Glutamatergic neuron (in vitro differentiated cells): Measurements from ENCODE around the gene CPNE1. TPM values are rescaled to one million over a fixed set of nuclear protein-coding genes. Genes with fewer than 3 reads are reported as not detected.

Experiments
- DNase-seq: peaks from one replicate; pipeline ENCODE4 v3.0.0; 2022
- H3K27ac Mint-ChIP-seq: one replicate; pipeline ENCODE4 v1.8.0; 2020; ENCODE audit warnings: mild to moderate bottlenecking, mixed read lengths, inconsistent platforms; ENCODE audit not compliant: unreplicated experiment
- H3K27me3 Mint-ChIP-seq: one replicate; pipeline ENCODE4 v1.8.0; 2020; ENCODE audit warnings: mild to moderate bottlenecking, moderate library complexity, mixed read lengths, inconsistent platforms; ENCODE audit not compliant: unreplicated experiment
- H3K36me3 Mint-ChIP-seq: one replicate; pipeline ENCODE4 v1.8.0; 2020; ENCODE audit warnings: mild to moderate bottlenecking, mixed read lengths, inconsistent platforms; ENCODE audit not compliant: unreplicated experiment
- H3K4me1 Mint-ChIP-seq: one replicate; pipeline ENCODE4 v1.8.0; 2020; ENCODE audit warnings: mild to moderate bottlenecking, low read depth, mixed read lengths, inconsistent platforms; ENCODE audit not compliant: unreplicated experiment
- H3K4me3 Mint-ChIP-seq: one replicate; pipeline ENCODE4 v1.8.0; 2020; ENCODE audit warnings: mild to moderate bottlenecking, mixed read lengths, inconsistent platforms; ENCODE audit not compliant: unreplicated experiment
- H3K9me3 Mint-ChIP-seq: one replicate; pipeline ENCODE4 v1.8.0; 2020; ENCODE audit warnings: mild to moderate bottlenecking, moderate library complexity, mixed read lengths, inconsistent platforms; ENCODE audit not compliant: unreplicated experiment
- total RNA-seq: library from RNA; stranded (reverse); fragmentation: NEBNext Ultra II Directional; extraction: Animal tissue kit (Norgen Biotek cat#: 25700); gene quantifications from one replicate; pipeline ENCODE4 v1.2.1, GENCODE V29; 2021; ENCODE audit not compliant: unreplicated experiment
- TF ChIP-seq, protein P1 (sequence below): fragments of 200-600 bp; sonication (generic); IDR thresholded peaks from one replicate; pipeline ENCODE4 v1.5.0; 2021; ENCODE audit not compliant: partially characterized antibody, unreplicated experiment

The CPNE1 gene
- total RNA-seq, 1 donor from 2014 or later = 327 TPM

GRCh38 chr20:35576816-35577215 lies 87.9 kb downstream of the CPNE1 start:
- Mint-ChIP-seq H3K9me3 (peaks cover 6% of the 10 kb centered on the region), H3K4me3 (no peak overlapping the region), H3K36me3 (peaks cover 13% of the 10 kb centered on the region), H3K4me1 (no peaks in the 10 kb centered on the region), H3K27ac (no peak overlapping the region), H3K27me3 (peaks cover 5% of the 10 kb centered on the region)
- no peak for DNase-seq
- TF ChIP-seq, protein P1, sequence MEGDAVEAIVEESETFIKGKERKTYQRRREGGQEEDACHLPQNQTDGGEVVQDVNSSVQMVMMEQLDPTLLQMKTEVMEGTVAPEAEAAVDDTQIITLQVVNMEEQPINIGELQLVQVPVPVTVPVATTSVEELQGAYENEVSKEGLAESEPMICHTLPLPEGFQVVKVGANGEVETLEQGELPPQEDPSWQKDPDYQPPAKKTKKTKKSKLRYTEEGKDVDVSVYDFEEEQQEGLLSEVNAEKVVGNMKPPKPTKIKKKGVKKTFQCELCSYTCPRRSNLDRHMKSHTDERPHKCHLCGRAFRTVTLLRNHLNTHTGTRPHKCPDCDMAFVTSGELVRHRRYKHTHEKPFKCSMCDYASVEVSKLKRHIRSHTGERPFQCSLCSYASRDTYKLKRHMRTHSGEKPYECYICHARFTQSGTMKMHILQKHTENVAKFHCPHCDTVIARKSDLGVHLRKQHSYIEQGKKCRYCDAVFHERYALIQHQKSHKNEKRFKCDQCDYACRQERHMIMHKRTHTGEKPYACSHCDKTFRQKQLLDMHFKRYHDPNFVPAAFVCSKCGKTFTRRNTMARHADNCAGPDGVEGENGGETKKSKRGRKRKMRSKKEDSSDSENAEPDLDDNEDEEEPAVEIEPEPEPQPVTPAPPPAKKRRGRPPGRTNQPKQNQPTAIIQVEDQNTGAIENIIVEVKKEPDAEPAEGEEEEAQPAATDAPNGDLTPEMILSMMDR = no peak

Other genes with a start within 250 kb of the CPNE1 start
- gene GDF5, start 226.7 kb downstream of the CPNE1 start, total RNA-seq = 0.15 TPM
- 39.4 TPM for gene CEP250, start 209.3 kb downstream of the CPNE1 start, total RNA-seq
- not detected for gene C20orf173, start 135.2 kb downstream of the CPNE1 start, total RNA-seq
- gene ERGIC3, start 122.8 kb downstream of the CPNE1 start, total RNA-seq = 233 TPM
- gene SPAG4, start 49.1 kb downstream of the CPNE1 start, total RNA-seq = 5.0 TPM
- 147 TPM for gene RBM12, start within 50 bp of the CPNE1 start, total RNA-seq
- gene NFS1, start 34.5 kb upstream of the CPNE1 start, total RNA-seq = 13.9 TPM
- 103 TPM for gene ROMO1, start 34.5 kb upstream of the CPNE1 start, total RNA-seq
- 358 TPM for gene RBM39, start 77.4 kb upstream of the CPNE1 start, total RNA-seq
- gene PHF20, start 107.1 kb upstream of the CPNE1 start, total RNA-seq = 76.1 TPM